ENCODE data around the gene PNMA6E.

DNA sequence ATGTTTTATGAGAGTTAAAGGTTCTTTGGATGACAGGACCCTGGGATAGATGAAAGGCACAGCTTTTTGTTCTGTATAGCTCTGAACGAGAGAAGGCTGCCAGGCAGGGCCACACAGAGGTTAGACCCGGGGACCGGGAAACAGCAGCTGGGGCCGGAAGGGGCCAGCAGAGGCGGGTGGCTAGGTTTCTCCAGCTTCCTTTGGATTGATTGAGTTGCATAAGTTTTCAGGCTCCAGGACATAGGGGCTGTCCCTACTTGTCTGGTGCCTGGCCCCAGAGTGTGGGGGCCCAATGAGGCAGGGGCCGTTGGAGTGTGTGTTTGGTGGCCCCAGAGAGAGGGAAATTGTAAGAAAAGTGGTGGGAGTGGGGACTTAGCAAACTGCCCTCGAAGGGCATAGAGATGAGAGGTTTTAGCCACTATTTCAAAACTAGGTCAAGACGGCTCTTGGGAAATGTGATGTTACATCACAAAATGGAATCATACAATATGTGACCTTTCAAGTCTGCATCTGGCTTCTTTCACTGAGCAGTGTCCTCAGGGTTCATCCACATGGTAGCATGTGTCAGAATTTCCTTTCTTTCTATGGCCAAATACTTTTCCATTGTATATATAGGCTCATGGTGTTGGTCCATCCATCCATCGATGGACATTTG, 13.8 kb upstream of the PNMA6E start:
- TF ChIP-seq RARB (CRISPR knock-in tag; IDR thresholded peaks at IDR 0.05): no peak
- TF ChIP-seq ZNF70 (CRISPR knock-in tag; IDR thresholded peaks at IDR 0.05): no peak
- no peak for TF ChIP-seq TCF4 (CRISPR knock-in tag; IDR thresholded peaks at IDR 0.05; ENCODE audit: borderline replicate concordance)
- TF ChIP-seq ESRRG (CRISPR knock-in tag; IDR thresholded peaks at IDR 0.05): no peak
- TF ChIP-seq ZFP30 (CRISPR knock-in tag; IDR thresholded peaks at IDR 0.05): no peak
- no peak for TF ChIP-seq SNAI2 (CRISPR knock-in tag; IDR thresholded peaks at IDR 0.05)
- TF ChIP-seq ISL1 (CRISPR knock-in tag; IDR thresholded peaks at IDR 0.05): no peak
- TF ChIP-seq CSDC2 (CRISPR knock-in tag; IDR thresholded peaks at IDR 0.05): no peak
- no peak for TF ChIP-seq OSR1 (CRISPR knock-in tag; IDR thresholded peaks at IDR 0.05)
- no peak for TF ChIP-seq GLIS3 (CRISPR knock-in tag; IDR thresholded peaks at IDR 0.05)
- TF ChIP-seq TOX (CRISPR knock-in tag; IDR thresholded peaks at IDR 0.05; ENCODE audit: borderline replicate concordance): no peak
- no peak for TF ChIP-seq CREB5 (CRISPR knock-in tag; IDR thresholded peaks at IDR 0.05; ENCODE audit: low read depth)
- no peak for TF ChIP-seq ZNF565 (CRISPR knock-in tag; conservative IDR thresholded peaks at IDR 0.05; ENCODE audit: low read depth)
- TF ChIP-seq ARNTL (CRISPR knock-in tag; IDR thresholded peaks at IDR 0.05; ENCODE audit: borderline replicate concordance, low read depth): no peak
